Trophoblast cell (in vitro differentiated cells and primary cell): ENCODE measurements around the gene KCNQ2.

ENCODE experiments used
- DNase-seq, 2 donors: peaks; one replicate each; pipeline ENCODE4 v3.0.0-alpha.2; 2016
- H2AFZ ChIP-seq: 2 replicates; pipeline ENCODE4 v1.6.1; 2013; ENCODE audit warnings: low read length, moderate library complexity, mild to moderate bottlenecking; ENCODE audit not compliant: insufficient read depth, poor library complexity
- H2AK5ac ChIP-seq: 2 replicates; pipeline ENCODE4 v1.6.1; 2013; ENCODE audit warnings: mild to moderate bottlenecking, low read length
- H2BK120ac ChIP-seq: 2 replicates; pipeline ENCODE4 v1.6.1; 2013; ENCODE audit warnings: low read length, mild to moderate bottlenecking, moderate library complexity; ENCODE audit not compliant: insufficient read depth, poor library complexity
- H2BK12ac ChIP-seq: 2 replicates; pipeline ENCODE4 v1.6.1; 2013; ENCODE audit warnings: mild to moderate bottlenecking, low read length, moderate library complexity
- H2BK5ac ChIP-seq: 2 replicates; pipeline ENCODE4 v1.6.1; 2013; ENCODE audit warnings: low read length, low read depth, moderate library complexity, mild to moderate bottlenecking; ENCODE audit not compliant: poor library complexity
- H3K14ac ChIP-seq: 2 replicates; pipeline ENCODE4 v1.6.1; 2013; ENCODE audit warnings: mild to moderate bottlenecking, low read length
- H3K18ac ChIP-seq: 2 replicates; pipeline ENCODE4 v1.6.1; 2013; ENCODE audit warnings: mild to moderate bottlenecking, low read length
- H3K23ac ChIP-seq: 2 replicates; pipeline ENCODE4 v1.6.1; 2013; ENCODE audit warnings: low read length
- H3K27ac ChIP-seq: 2 replicates; pipeline ENCODE4 v1.5.1; 2013; ENCODE audit warnings: low read depth, mild to moderate bottlenecking, inconsistent platforms, low read length, moderate library complexity
- H3K27me3 ChIP-seq: 2 replicates; pipeline ENCODE4 v1.6.1; 2013; ENCODE audit warnings: inconsistent platforms, mild to moderate bottlenecking, low read length, moderate library complexity; ENCODE audit not compliant: insufficient read depth
- H3K36me3 ChIP-seq, 2 experiments: 1 replicate in 1 of 2; 2 replicates in 1 of 2; pipeline ENCODE4 v1.6.1; 2013; ENCODE audit warnings: low read length in 2 of 2, mild to moderate bottlenecking in 2 of 2, moderate library complexity in 1 of 2; ENCODE audit not compliant: insufficient read depth in 2 of 2, control insufficient read depth in 1 of 2
- H3K4ac ChIP-seq: 2 replicates; pipeline ENCODE4 v1.6.1; 2013; ENCODE audit warnings: low read depth, mild to moderate bottlenecking, low read length, moderate library complexity
- H3K4me1 ChIP-seq, 2 experiments: 1 replicate in 1 of 2; 2 replicates in 1 of 2; pipeline ENCODE4 v1.6.1; 2013; ENCODE audit warnings: low read length in 2 of 2, mild to moderate bottlenecking in 2 of 2, moderate library complexity in 1 of 2; ENCODE audit not compliant: insufficient read depth in 2 of 2, control insufficient read depth in 1 of 2
- H3K4me2 ChIP-seq: 2 replicates; pipeline ENCODE4 v1.6.1; 2013; ENCODE audit warnings: inconsistent platforms, mild to moderate bottlenecking, low read length, moderate library complexity
- H3K4me3 ChIP-seq: 2 replicates; pipeline ENCODE4 v1.5.1; 2013; ENCODE audit warnings: mild to moderate bottlenecking, low read depth, low read length, inconsistent platforms
- H3K79me1 ChIP-seq: one replicate; pipeline ENCODE4 v1.6.1; 2013; ENCODE audit warnings: low read length
- H3K79me2 ChIP-seq: 2 replicates; pipeline ENCODE4 v1.6.1; 2013; ENCODE audit warnings: low read length, mild to moderate bottlenecking; ENCODE audit not compliant: control insufficient read depth, insufficient read depth, poor library complexity
- H3K9ac ChIP-seq: 2 replicates; pipeline ENCODE4 v1.6.1; 2013; ENCODE audit warnings: mild to moderate bottlenecking, low read length
- H3K9me3 ChIP-seq: 2 replicates; pipeline ENCODE4 v1.6.1; 2013; ENCODE audit warnings: low read depth, mild to moderate bottlenecking, control low read depth, inconsistent platforms, low read length; ENCODE audit not compliant: insufficient read depth
- H4K12ac ChIP-seq: 2 replicates; pipeline ENCODE4 v1.6.1; 2013; ENCODE audit warnings: low read depth, mild to moderate bottlenecking, low read length, moderate library complexity
- H4K8ac ChIP-seq: 2 replicates; pipeline ENCODE4 v1.6.1; 2013; ENCODE audit warnings: low read depth, mild to moderate bottlenecking, low read length, moderate library complexity
- H4K91ac ChIP-seq: one replicate; pipeline ENCODE4 v1.6.1; 2013; ENCODE audit warnings: low read depth, mild to moderate bottlenecking, low read length, moderate library complexity
- WGBS: extraction: QIAGEN DNeasy Blood & Tissue Kit; methylation state at CpG from one replicate; pipeline ENCODE4 v1.1.7; 2013; ENCODE audit warnings: missing lambda C conversion rate; ENCODE audit not compliant: insufficient read length, insufficient coverage; ENCODE audit errors: extremely low coverage; 5-methylcytosine and 5-hydroxymethylcytosine counted together

KCNQ2 gene

GRCh38 chr20:63466250-63466825, 6.1 kb downstream of the KCNQ2 start:
- Histone ChIP-seq H3K18ac (no peak overlapping the region), H3K79me2 (no peaks in the 10 kb centered on the region), H3K4me2 (no peak overlapping the region), H4K12ac (no peak overlapping the region), H3K79me1 (no peaks in the 10 kb centered on the region), H3K36me3 (no peaks in the 10 kb centered on the region), H3K4me3 (no peak overlapping the region), H2AFZ (no peak overlapping the region), H3K4ac (no peak overlapping the region), H3K9me3 (peaks cover 1% of the 10 kb centered on the region), H3K27ac (no peak overlapping the region), H4K8ac (no peak overlapping the region), H2BK12ac (no peak overlapping the region), H3K27me3 (peaks cover 12% of the 10 kb centered on the region), H4K91ac (no peak overlapping the region), H2BK5ac (no peak overlapping the region), H2AK5ac (no peak overlapping the region), H3K14ac (no peak overlapping the region), H3K4me1 (no peaks in the 10 kb centered on the region), H2BK120ac (no peak overlapping the region), H3K9ac (no peak overlapping the region), H3K23ac (no peak overlapping the region)
- DNase-seq = no peak
- no CpG with 5 or more reads among the region's 55 CpGs for WGBS

GRCh38 chr20:63465380-63466249, 6.8 kb downstream of the KCNQ2 start:
- Histone ChIP-seq H3K4me2 (no peak overlapping the region), H3K14ac (no peak overlapping the region), H2BK5ac (no peak overlapping the region), H3K4ac (no peak overlapping the region), H2BK120ac (no peak overlapping the region), H3K23ac (no peak overlapping the region), H4K91ac (no peak overlapping the region), H3K18ac (no peak overlapping the region), H3K4me1 (no peaks in the 10 kb centered on the region), H3K36me3 (no peaks in the 10 kb centered on the region), H4K12ac (no peak overlapping the region), H3K79me2 (no peaks in the 10 kb centered on the region), H3K27ac (no peak overlapping the region), H2AFZ (no peak overlapping the region), H3K9ac (no peak overlapping the region), H3K79me1 (no peaks in the 10 kb centered on the region), H2BK12ac (no peak overlapping the region), H4K8ac (no peak overlapping the region), H3K4me3 (no peak overlapping the region), H3K9me3 (peaks cover 1% of the 10 kb centered on the region), H3K27me3 (peaks cover 5% of the 10 kb centered on the region), H2AK5ac (no peak overlapping the region)
- no CpG with 5 or more reads among the region's 56 CpGs for WGBS
- no peak for DNase-seq

GRCh38 chr20:63464289-63464635, 8.2 kb downstream of the KCNQ2 start:
- H4K91ac ChIP-seq = no peak overlapping the region
- H3K27me3 ChIP-seq = no peaks in the 10 kb centered on the region
- no peak overlapping the region for H3K4me3 ChIP-seq
- H2BK5ac ChIP-seq = no peak overlapping the region
- H4K12ac ChIP-seq = no peak overlapping the region
- no peaks in the 10 kb centered on the region for H3K79me1 ChIP-seq
- H2AK5ac ChIP-seq = no peak overlapping the region
- H3K36me3 ChIP-seq = no peaks in the 10 kb centered on the region
- H3K4me2 ChIP-seq = no peak overlapping the region
- H3K9me3 ChIP-seq = peaks cover 1% of the 10 kb centered on the region
- H3K23ac ChIP-seq = no peak overlapping the region
- H3K27ac ChIP-seq = no peak overlapping the region
- no peak overlapping the region for H4K8ac ChIP-seq
- H2BK120ac ChIP-seq = no peak overlapping the region
- no peak overlapping the region for H2AFZ ChIP-seq
- H2BK12ac ChIP-seq = no peak overlapping the region
- H3K14ac ChIP-seq = no peak overlapping the region
- DNase-seq = no peak
- no CpG with 5 or more reads among the region's 12 CpGs for WGBS
- H3K4me1 ChIP-seq = no peaks in the 10 kb centered on the region
- no peak overlapping the region for H3K18ac ChIP-seq
- H3K79me2 ChIP-seq = no peaks in the 10 kb centered on the region
- H3K4ac ChIP-seq = no peak overlapping the region
- no peak overlapping the region for H3K9ac ChIP-seq

DNA sequence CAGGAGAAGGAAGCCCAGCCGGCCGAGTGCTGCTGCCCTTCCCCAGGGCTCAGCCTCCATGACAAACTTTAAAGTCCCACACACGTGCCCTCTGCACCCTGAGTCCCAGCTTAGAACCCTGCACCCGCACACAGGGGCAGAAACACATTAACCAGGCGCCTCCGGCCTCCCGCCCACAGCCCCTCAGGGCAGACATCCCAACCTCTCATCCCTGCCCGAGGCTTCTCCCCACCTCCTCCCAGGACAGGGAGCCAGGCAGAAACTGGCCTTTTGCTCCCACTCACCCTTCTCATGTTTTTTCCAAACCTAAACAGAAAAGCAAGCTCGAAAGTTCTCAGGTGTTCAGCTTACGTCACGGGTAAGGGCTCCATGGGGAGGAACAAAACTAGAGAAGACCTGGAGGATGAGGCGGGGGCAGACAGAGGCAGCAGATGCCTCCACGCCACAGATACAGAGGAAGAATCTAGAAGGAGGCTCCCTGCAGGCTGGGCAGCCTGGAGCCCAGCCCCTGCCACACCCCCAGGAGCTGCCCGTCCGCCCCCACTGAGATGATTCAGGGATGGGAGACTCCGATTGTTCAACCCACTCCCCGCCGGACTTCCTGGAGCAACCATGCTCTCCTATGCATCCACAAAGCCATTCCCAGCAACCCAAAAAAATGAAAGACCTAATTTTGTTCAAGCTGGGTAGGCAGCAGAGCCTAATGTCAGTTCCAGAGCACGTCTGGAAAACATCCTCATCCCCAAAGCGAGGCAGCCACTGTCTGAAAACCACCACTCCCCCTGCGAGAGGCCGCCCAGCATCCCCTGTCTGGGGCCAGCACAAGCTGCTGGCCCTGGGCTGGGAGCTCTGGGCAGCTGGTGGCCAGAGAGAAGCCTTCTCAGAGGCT, 8.8 kb downstream of the KCNQ2 start:
- H2BK12ac ChIP-seq = no peak overlapping the region
- H3K9ac ChIP-seq = no peak overlapping the region
- no peak overlapping the region for H3K4me3 ChIP-seq
- H3K4me2 ChIP-seq = no peak overlapping the region
- H4K8ac ChIP-seq = no peak overlapping the region
- H3K23ac ChIP-seq = no peak overlapping the region
- H3K9me3 ChIP-seq = peaks cover 1% of the 10 kb centered on the region
- no peak overlapping the region for H2BK120ac ChIP-seq
- DNase-seq = no peak
- no CpG with 5 or more reads among the region's 22 CpGs for WGBS
- no peak overlapping the region for H4K12ac ChIP-seq
- no peak overlapping the region for H3K14ac ChIP-seq
- no peak overlapping the region for H2AFZ ChIP-seq
- H2AK5ac ChIP-seq = no peak overlapping the region
- no peaks in the 10 kb centered on the region for H3K79me1 ChIP-seq
- no peaks in the 10 kb centered on the region for H3K36me3 ChIP-seq
- H2BK5ac ChIP-seq = no peak overlapping the region
- no peaks in the 10 kb centered on the region for H3K27me3 ChIP-seq
- H3K4ac ChIP-seq = no peak overlapping the region
- H4K91ac ChIP-seq = no peak overlapping the region
- no peak overlapping the region for H3K27ac ChIP-seq
- no peaks in the 10 kb centered on the region for H3K4me1 ChIP-seq
- H3K18ac ChIP-seq = no peak overlapping the region
- no peaks in the 10 kb centered on the region for H3K79me2 ChIP-seq
